Ovary (tissue), 3 donors: Measurements from ENCODE around the gene STXBP2.

Experiments used
- POLR2A ChIP-seq: fragments of 450-650 bp; IDR thresholded peaks from one replicate; pipeline ENCODE4 v1.6.1; 2017; ENCODE audit warnings: antibody characterized with exemption, mild to moderate bottlenecking, moderate library complexity
- TF ChIP-seq, protein P1 (sequence below), 3 donors: fragments of 450-650 bp in 2 of 3; fragments of 200-600 bp in 1 of 3; IDR thresholded peaks; one replicate each; pipeline versions ENCODE4 v1.5.1 to v1.8.0; 2016 to 2022; ENCODE audit warnings: antibody characterized with exemption in 3 of 3, mild to moderate bottlenecking in 1 of 3
- donor health status: DM: no; HTN: no; CAD: no.

DNA sequence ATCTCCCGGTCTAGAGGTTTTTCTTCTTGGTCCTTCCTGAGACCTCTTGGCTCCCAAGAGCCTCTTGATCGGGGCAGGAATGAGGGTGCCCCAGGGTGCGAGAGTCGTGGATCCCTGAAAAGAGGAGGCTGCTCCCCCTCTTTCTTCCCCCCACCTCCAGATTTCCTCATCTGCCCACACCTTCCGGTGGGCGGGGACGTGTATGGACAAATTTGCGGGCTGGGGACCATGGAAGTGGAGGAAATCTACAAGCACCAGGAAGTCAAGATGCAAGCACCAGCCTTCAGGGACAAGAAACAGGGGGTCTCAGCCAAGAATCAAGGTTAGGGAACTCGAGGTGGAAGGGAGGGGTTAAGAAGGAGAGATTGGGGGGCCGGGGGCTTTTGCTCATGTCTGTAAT, 39.9 kb downstream of the STXBP2 start, which contains the start of gene MCEMP1:
- TF ChIP-seq, protein P1, sequence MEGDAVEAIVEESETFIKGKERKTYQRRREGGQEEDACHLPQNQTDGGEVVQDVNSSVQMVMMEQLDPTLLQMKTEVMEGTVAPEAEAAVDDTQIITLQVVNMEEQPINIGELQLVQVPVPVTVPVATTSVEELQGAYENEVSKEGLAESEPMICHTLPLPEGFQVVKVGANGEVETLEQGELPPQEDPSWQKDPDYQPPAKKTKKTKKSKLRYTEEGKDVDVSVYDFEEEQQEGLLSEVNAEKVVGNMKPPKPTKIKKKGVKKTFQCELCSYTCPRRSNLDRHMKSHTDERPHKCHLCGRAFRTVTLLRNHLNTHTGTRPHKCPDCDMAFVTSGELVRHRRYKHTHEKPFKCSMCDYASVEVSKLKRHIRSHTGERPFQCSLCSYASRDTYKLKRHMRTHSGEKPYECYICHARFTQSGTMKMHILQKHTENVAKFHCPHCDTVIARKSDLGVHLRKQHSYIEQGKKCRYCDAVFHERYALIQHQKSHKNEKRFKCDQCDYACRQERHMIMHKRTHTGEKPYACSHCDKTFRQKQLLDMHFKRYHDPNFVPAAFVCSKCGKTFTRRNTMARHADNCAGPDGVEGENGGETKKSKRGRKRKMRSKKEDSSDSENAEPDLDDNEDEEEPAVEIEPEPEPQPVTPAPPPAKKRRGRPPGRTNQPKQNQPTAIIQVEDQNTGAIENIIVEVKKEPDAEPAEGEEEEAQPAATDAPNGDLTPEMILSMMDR (IDR thresholded peaks at IDR 0.05) = no peak
- TF ChIP-seq POLR2A = no peak
